RWPE2 (cell line): ENCODE measurements around the gene SYCE3.

ENCODE experiments used
- ATAC-seq: fragments of 200-7000 bp; cut with Tn5 transposase; 3 replicates; pipeline ENCODE4 v1.9.1; 2021; ENCODE audit warnings: low read depth
- DNase-seq: peaks from one replicate; pipeline ENCODE4 v3.0.0-alpha.2; 2020; ENCODE audit warnings: low spot score
- H3K27ac ChIP-seq: fragments of 450-650 bp; 2 replicates; pipeline ENCODE4 v1.5.1; 2017; ENCODE audit warnings: mild to moderate bottlenecking; ENCODE audit not compliant: poor library complexity, severe bottlenecking
- H3K27me3 ChIP-seq: fragments of 250-450 bp; sonication (Bioruptor Pico); 2 replicates; pipeline ENCODE4 v1.5.1; 2021; ENCODE audit warnings: mild to moderate bottlenecking, moderate library complexity; ENCODE audit not compliant: insufficient read depth, poor library complexity, severe bottlenecking
- H3K36me3 ChIP-seq: fragments of 250-450 bp; sonication (Bioruptor Pico); 2 replicates; pipeline ENCODE4 v1.5.1; 2020; ENCODE audit warnings: low read depth, mild to moderate bottlenecking, moderate library complexity
- H3K4me1 ChIP-seq: fragments of 250-450 bp; sonication (Bioruptor Pico); 2 replicates; pipeline ENCODE4 v1.5.1; 2021; ENCODE audit warnings: mild to moderate bottlenecking, moderate library complexity; ENCODE audit not compliant: insufficient read depth, poor library complexity, severe bottlenecking
- H3K4me3 ChIP-seq: fragments of 250-450 bp; sonication (Bioruptor Pico); 2 replicates; pipeline ENCODE4 v1.5.1; 2021; ENCODE audit warnings: mild to moderate bottlenecking, moderate library complexity; ENCODE audit not compliant: severe bottlenecking
- H3K9me3 ChIP-seq: fragments of 250-450 bp; sonication (Bioruptor Pico); 2 replicates; pipeline ENCODE4 v1.5.1; 2021; ENCODE audit warnings: mild to moderate bottlenecking, moderate library complexity; ENCODE audit not compliant: severe bottlenecking
- TF ChIP-seq, protein P1 (sequence below): fragments of 450-650 bp; IDR thresholded peaks from one replicate; pipeline ENCODE4 v1.5.1; 2017; ENCODE audit warnings: mild to moderate bottlenecking, moderate library complexity; ENCODE audit not compliant: poor library complexity, severe bottlenecking

Gene SYCE3

DNA sequence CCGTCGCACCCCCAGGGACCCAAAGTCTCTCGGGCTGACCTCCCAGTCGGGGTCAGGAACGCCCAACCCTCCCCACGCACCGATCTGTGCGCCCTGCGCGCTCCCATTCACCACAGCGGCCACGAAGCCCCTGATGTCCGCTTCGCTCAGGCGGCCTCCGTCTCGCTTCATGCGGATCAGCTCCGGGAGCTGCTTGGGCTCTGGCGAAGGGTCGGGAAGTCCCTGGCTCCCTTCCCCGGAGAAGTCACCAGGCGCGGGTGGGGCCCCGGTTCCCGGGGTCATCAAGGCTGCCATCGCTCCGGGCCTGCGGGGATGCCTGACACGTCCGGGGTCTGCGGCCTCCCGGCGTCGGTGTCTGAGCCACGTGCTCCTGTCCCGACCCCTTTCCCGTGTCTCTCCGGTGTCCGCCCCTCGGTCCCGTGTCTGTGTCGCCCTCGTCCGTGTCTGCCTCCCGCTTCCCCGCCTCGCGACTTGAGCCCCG lies 33.3 kb downstream of the SYCE3 start:
- peak overlapping the region; percentile 67 for H3K4me3 ChIP-seq
- TF ChIP-seq, protein P1, sequence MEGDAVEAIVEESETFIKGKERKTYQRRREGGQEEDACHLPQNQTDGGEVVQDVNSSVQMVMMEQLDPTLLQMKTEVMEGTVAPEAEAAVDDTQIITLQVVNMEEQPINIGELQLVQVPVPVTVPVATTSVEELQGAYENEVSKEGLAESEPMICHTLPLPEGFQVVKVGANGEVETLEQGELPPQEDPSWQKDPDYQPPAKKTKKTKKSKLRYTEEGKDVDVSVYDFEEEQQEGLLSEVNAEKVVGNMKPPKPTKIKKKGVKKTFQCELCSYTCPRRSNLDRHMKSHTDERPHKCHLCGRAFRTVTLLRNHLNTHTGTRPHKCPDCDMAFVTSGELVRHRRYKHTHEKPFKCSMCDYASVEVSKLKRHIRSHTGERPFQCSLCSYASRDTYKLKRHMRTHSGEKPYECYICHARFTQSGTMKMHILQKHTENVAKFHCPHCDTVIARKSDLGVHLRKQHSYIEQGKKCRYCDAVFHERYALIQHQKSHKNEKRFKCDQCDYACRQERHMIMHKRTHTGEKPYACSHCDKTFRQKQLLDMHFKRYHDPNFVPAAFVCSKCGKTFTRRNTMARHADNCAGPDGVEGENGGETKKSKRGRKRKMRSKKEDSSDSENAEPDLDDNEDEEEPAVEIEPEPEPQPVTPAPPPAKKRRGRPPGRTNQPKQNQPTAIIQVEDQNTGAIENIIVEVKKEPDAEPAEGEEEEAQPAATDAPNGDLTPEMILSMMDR, result no peak
- ATAC-seq, result no peak

DNA sequence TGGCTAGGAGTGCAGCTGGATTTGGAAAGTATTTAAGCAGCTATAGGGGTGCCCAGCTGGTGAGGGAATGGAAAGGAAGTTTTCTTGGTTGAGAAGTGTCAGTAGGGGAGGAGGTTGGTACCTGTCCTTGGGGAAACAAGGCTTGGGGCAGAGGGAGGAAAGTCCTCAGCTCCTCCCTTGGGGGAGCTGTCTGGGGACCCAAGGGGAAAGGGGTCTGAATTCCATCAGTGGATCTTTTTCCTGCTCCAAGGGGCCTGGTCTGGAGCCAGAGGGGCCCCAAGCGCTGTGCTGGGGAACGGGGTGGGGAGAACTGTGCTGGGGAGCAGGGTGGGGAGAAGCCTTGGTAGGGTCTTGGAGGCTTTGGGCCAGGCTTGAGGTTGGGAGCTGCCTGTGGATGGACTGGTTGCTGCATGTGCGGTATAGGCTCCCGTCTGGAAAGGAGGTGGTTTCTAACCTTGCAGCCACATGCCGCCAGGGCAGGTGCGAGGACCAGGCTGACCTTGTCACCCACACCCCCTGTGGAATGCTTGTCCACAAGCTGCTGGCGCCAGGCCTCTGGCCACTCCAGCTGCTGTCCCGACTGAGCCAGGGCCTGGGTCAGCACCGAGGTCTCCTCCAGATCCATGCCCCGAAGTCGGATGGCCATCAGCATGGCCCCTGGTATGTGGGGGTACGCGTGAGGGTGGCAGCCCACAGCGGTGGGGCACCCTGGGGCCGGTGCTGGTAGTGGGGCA lies 33.9 kb downstream of the SYCE3 start:
- Histone ChIP-seq H3K27me3 (no peaks in the 10 kb centered on the region), H3K36me3 (no peaks in the 10 kb centered on the region), H3K9me3 (no peaks in the 10 kb centered on the region), H3K4me1 (no peaks in the 10 kb centered on the region), H3K27ac (peak overlapping the region; percentile 81), H3K4me3 (peak overlapping the region; percentile 67)
- no peak for ATAC-seq
- TF ChIP-seq, protein P1, result no peak
- no peak for DNase-seq

More for the DNA sequence above, 33.3 kb downstream of the SYCE3 start:
- peak; percentile 72 for DNase-seq
- Histone ChIP-seq H3K9me3 (no peaks in the 10 kb centered on the region), H3K27ac (peak overlapping the region; percentile 81), H3K36me3 (no peaks in the 10 kb centered on the region), H3K27me3 (no peaks in the 10 kb centered on the region), H3K4me1 (no peaks in the 10 kb centered on the region)

DNA sequence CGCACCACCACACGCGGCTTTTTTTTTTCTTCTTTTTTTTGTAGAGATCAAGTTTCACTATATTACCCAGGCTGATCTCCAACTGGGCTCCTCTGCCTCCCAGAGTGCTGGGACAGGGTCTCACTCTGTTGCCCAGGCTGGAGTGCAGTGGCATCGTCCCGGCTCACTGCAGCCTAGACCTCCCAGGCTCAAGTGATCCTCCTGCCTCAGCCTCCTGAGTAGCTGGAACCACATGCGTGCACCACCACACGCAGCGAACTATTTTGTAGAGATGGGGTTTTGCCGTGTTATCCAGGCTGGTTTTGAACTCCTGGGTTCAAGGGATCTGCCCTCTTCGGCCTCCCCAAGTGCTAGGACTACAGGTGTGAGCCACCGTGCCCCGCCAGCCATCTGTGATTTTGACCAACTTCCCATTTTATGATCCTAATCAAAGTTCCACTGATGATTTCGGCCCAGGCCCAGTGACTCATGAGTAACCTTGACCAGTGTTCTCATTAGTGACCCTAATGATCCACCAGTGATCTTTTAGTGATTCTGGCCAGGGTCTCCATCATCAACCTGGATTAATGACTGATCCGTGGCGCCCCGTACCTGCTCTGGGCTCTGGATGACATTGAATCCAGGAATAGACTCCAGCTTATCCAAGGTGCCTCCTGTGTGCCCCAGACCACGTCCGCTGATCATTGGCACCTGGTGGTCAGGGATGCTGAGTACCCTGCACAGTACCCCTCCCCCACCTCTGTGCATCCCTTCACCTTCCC lies 34.6 kb downstream of the SYCE3 start:
- DNase-seq, result no peak
- TF ChIP-seq, protein P1, result no peak
- Histone ChIP-seq H3K27me3 (no peaks in the 10 kb centered on the region), H3K27ac (peak overlapping the region; percentile 81), H3K36me3 (no peaks in the 10 kb centered on the region), H3K4me3 (no peak overlapping the region), H3K9me3 (no peaks in the 10 kb centered on the region), H3K4me1 (no peaks in the 10 kb centered on the region)
- no peak for ATAC-seq

DNA sequence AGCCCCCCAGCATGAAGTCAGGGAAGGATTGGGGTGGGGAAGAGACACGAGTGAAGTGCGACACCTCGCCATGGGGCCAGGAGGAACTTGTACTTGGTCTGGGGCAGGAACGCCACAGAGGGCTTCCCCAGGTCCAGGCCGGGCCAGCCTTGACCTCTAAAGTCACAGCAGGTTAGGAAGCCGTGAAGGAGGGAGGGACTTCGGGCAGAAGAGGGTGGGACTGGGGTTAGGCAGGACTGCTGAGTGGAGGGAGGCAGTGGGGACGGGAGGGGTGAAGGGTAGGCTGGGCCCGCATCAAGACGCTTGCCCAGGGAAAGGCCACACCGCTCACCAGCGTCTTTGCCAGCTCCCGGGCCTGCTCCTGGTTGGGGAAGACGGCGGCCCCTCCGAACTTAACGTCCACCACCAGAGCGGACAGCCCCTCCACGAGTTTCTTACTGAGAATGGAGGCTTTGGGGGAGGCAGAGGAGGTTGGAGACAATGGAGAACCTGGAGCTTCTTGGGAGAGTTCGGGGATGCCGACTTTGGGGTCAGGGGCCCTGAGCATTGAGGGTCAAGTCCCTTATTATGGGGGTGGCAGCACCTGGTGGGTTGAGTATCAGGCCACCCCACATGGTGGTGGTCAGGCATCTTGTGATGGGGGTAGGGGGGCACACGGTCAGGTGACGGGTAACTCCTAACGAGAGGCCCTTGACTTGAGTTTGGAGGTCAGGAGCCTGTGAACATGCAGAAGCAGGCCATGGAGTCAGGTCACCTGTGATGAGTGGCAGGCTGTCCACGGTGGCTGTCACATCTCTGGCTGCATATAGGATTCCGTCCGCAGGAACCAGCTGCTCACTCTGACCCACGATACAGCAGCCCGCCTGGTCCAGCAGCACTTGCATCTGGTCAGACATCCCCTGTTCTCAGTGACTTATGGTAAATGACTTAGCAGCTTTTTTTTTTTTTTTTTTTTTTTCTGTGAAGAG lies 35.6 kb downstream of the SYCE3 start:
- Histone ChIP-seq H3K27ac (peak overlapping the region; percentile 81), H3K9me3 (no peaks in the 10 kb centered on the region), H3K4me3 (peak overlapping the region; percentile 51), H3K27me3 (no peaks in the 10 kb centered on the region), H3K4me1 (no peaks in the 10 kb centered on the region), H3K36me3 (peaks cover under 1% of the 10 kb centered on the region; the same call in 1 of the 2 replicates)
- peak; percentile 66 for DNase-seq
- 0 out of 3 replicates have a peak, but pooled peaks have one; percentile 1 for ATAC-seq
- TF ChIP-seq, protein P1, result no peak
